Measurements from ENCODE around the gene UBE2O.

GRCh38 chr17:76445697-76446448, 7.1 kb downstream of the UBE2O start:
- TF ChIP-seq, protein P1, sequence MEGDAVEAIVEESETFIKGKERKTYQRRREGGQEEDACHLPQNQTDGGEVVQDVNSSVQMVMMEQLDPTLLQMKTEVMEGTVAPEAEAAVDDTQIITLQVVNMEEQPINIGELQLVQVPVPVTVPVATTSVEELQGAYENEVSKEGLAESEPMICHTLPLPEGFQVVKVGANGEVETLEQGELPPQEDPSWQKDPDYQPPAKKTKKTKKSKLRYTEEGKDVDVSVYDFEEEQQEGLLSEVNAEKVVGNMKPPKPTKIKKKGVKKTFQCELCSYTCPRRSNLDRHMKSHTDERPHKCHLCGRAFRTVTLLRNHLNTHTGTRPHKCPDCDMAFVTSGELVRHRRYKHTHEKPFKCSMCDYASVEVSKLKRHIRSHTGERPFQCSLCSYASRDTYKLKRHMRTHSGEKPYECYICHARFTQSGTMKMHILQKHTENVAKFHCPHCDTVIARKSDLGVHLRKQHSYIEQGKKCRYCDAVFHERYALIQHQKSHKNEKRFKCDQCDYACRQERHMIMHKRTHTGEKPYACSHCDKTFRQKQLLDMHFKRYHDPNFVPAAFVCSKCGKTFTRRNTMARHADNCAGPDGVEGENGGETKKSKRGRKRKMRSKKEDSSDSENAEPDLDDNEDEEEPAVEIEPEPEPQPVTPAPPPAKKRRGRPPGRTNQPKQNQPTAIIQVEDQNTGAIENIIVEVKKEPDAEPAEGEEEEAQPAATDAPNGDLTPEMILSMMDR (IDR thresholded peaks at IDR 0.05; ENCODE audit: low read depth, low read length, missing input control) = no peak
- TF ChIP-seq TAF1 (conservative IDR thresholded peaks at IDR 0.05) = no peak
- TF ChIP-seq MAX (IDR thresholded peaks at IDR 0.05) = no peak
- TF ChIP-seq EGR1 (IDR thresholded peaks at IDR 0.05; ENCODE audit: low read depth in 2 of 2) = no peak

All from liver (tissue), 3 donors.